AG04450 (cell line): Measurements from ENCODE around the gene TNFAIP2. TPM values are rescaled to one million over a fixed set of nuclear protein-coding genes. Genes with fewer than 3 reads are reported as not detected.

ENCODE experiments used
- CTCF ChIA-PET: fragments of 300-600, 350-600 bp; formaldehyde crosslinking; extraction: SDS; loops from one replicate; lab custom pipeline; 2022; ENCODE audit warnings: antibody characterized with exemption, inconsistent platforms; lab: Charles Lee
- POLR2A ChIA-PET: fragments of 350-600 bp; formaldehyde crosslinking; extraction: SDS; loops from one replicate; lab custom pipeline; 2021; ENCODE audit warnings: antibody characterized with exemption, inconsistent platforms; lab: Yijun Ruan, JAX
- DNase-seq: peaks from one replicate; pipeline ENCODE4 v3.0.0-alpha.2; 2011; ENCODE audit warnings: low read depth, low spot score
- H3K27ac ChIP-seq: one replicate; pipeline ENCODE4 v1.5.1; 2012; ENCODE audit warnings: low read depth, low read length, control low read depth
- H3K27me3 ChIP-seq: one replicate; pipeline ENCODE4 v1.6.0; 2012; ENCODE audit warnings: low read length; ENCODE audit not compliant: control insufficient read depth, insufficient read depth
- H3K4me3 ChIP-seq: 2 replicates; pipeline ENCODE4 v1.5.1; 2011; ENCODE audit warnings: mild to moderate bottlenecking, low read depth, low read length, control low read depth
- H3K9me3 ChIP-seq: 2 replicates; pipeline ENCODE4 v1.5.1; 2012; ENCODE audit warnings: low read length; ENCODE audit not compliant: control insufficient read depth, insufficient read depth
- CTCF ChIP-seq: IDR thresholded peaks from 2 replicates; pipeline ENCODE4 v1.5.1; 2011; ENCODE audit warnings: low read depth, low read length, control low read depth, inconsistent platforms
- polyA plus RNA-seq: library from polyadenylated mRNA; depleted of rRNA; stranded (reverse); fragments of >200 nt; gene quantifications from 2 replicates; pipeline ENCODE4 v1.2.3, GENCODE V29; 2011

The TNFAIP2 gene
- polyA plus RNA-seq, 1 experiment, result 15.3 TPM

DNA sequence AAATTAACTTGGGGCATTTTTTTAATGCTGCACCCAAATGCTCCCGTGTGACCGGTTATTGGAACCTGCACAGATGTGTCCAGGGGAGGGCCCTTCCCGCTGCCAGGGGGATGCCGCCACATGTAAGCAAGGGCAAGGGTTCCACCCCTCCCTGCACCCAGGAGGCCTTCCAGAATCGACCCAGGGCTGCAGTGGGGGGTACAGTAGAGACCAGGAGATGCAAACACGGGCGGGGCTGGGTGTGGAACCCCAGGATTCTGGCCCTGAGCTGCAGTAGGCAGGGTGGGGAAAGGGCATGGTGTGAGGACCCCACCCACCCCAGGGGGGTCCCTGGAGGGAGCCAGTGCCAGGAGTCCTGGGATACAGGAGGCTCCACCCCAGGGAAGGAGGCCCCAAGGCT lies 54.1 kb downstream of the TNFAIP2 start:
- Histone ChIP-seq H3K9me3 (peaks cover 8% of the 10 kb centered on the region; the same call in 1 of the 2 replicates), H3K4me3 (no peak overlapping the region), H3K27ac (no peak overlapping the region), H3K27me3 (peaks cover 28% of the 10 kb centered on the region)
- DNase-seq, result no peak
- POLR2A ChIA-PET, result no interaction called here
- no peak for TF ChIP-seq CTCF
- CTCF ChIA-PET, result interaction anchor here (1.0 kb wide), 1 partner anchor 9 kb away, joined by 3 read pairs; no protein-coding TSS in a partner anchor

GRCh38 chr14:103178521-103178920 lies 55.3 kb downstream of the TNFAIP2 start:
- H3K9me3 ChIP-seq, result peaks cover 8% of the 10 kb centered on the region; the same call in 1 of the 2 replicates
- no peak for DNase-seq
- no peak overlapping the region for H3K4me3 ChIP-seq
- CTCF ChIA-PET, result interaction anchor here (1.1 kb wide), 1 partner anchor 74 kb away, joined by 3 read pairs; no protein-coding TSS in a partner anchor
- TF ChIP-seq CTCF, result no peak
- H3K27me3 ChIP-seq, result peaks cover 19% of the 10 kb centered on the region
- H3K27ac ChIP-seq, result no peak overlapping the region
- POLR2A ChIA-PET, result no interaction called here

DNA sequence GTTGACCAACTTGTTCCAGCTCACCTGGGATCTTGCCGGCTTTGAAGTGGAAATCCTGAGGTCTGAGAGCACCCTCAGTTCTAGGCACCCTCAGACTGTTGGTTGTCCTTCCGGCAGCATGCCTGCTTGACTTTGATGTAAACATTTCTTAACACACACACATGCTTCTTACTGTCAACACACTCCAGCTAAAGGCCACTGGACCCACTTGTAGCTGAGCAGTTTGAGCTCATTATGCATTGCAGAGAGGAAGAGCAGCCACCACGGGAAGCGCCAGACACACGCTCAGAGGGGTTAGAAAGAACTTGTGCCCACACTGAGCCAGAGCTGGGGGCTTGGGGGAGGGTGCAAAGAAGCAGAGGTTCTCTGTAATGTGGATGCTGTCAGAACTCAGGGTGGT lies 55.8 kb downstream of the TNFAIP2 start:
- POLR2A ChIA-PET, result no interaction called here
- CTCF ChIA-PET, result interaction anchor here (1.1 kb wide), 1 partner anchor 74 kb away, joined by 3 read pairs; no protein-coding TSS in a partner anchor
- H3K4me3 ChIP-seq, result no peak overlapping the region

DNA sequence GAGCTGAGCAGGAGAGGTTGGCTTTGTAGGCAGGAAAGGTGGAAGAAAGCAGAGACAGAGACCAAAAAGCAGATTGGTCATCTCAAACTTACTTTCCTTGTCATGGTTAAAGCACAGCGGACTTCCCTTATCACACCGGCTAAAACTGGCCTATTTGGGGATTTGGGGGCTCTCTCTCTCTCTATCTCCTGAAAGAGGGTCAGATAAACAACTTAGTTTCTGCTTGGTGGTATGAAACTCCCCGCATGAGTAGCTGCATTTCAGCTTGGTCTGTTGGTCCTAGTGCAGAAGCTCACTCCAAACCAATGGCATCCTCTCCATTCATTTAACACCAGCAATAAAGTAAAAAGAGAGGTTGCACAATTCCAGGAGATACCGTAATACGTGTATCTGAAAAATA lies 57.1 kb downstream of the TNFAIP2 start:
- DNase-seq, result no peak
- H3K9me3 ChIP-seq, result peaks cover 3% of the 10 kb centered on the region; the same call in 1 of the 2 replicates
- no peak overlapping the region for H3K4me3 ChIP-seq
- no peak overlapping the region for H3K27ac ChIP-seq
- CTCF ChIA-PET, result no interaction called here
- H3K27me3 ChIP-seq, result peaks cover 21% of the 10 kb centered on the region
- TF ChIP-seq CTCF, result no peak
- POLR2A ChIA-PET, result no interaction called here

More for the DNA sequence above, 55.8 kb downstream of the TNFAIP2 start:
- no peak for TF ChIP-seq CTCF
- H3K9me3 ChIP-seq, result peaks cover 8% of the 10 kb centered on the region; the same call in 1 of the 2 replicates
- DNase-seq, result no peak
- H3K27ac ChIP-seq, result no peak overlapping the region
- peaks cover 21% of the 10 kb centered on the region for H3K27me3 ChIP-seq

DNA sequence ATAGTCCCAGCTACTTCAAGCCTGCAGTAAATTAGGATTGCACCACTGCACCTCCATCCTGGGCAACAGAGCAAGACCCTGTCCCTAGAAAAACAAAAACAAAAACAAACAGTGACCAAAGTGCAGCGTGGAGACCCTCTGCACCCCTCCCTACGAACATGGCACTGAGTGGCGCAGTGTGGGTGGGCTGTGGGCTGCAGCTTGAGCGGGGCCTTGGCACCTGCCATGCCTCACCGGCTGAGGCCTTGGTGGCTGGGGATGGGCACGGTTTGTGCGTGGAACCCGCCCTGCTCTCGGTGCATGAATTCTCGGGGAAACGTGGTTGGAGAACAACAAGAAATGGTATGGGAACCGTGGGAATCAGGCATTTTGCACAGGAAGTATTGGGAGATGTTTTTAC lies 60.8 kb downstream of the TNFAIP2 start:
- no peak overlapping the region for H3K27ac ChIP-seq
- H3K27me3 ChIP-seq, result peaks cover 44% of the 10 kb centered on the region
- no peaks in the 10 kb centered on the region; the same call in 1 of the 2 replicates for H3K9me3 ChIP-seq
- ChIA-PET CTCF (interaction anchor here (1.0 to 6.7 kb wide), 5 partner anchors 56 to 115 kb away, joined by 3 to 50 read pairs (median 6); no protein-coding TSS in a partner anchor), POLR2A (no interaction called here)
- H3K4me3 ChIP-seq, result no peak overlapping the region
- no peak for TF ChIP-seq CTCF
- no peak for DNase-seq
